Neuronal stem cell (in vitro differentiated cells): Measurements from ENCODE around the gene POLR1E.

Source experiments
- DNase-seq: peaks from one replicate; pipeline ENCODE4 v3.0.0-alpha.2; 2013; ENCODE audit warnings: low spot score
- H2AFZ ChIP-seq: one replicate; pipeline ENCODE4 v1.6.1; 2013; ENCODE audit warnings: mild to moderate bottlenecking, low read length, inconsistent platforms
- H2AK5ac ChIP-seq: 2 replicates; pipeline ENCODE4 v1.6.1; 2013; ENCODE audit warnings: low read depth, mild to moderate bottlenecking, inconsistent platforms, low read length, moderate library complexity, mixed read lengths
- H2BK120ac ChIP-seq: 2 replicates; pipeline ENCODE4 v1.6.1; 2013; ENCODE audit warnings: low read depth, mild to moderate bottlenecking, inconsistent platforms, low read length, moderate library complexity, mixed read lengths
- H2BK12ac ChIP-seq: one replicate; pipeline ENCODE4 v1.6.1; 2013; ENCODE audit warnings: low read length, inconsistent platforms
- H2BK15ac ChIP-seq: 2 replicates; pipeline ENCODE4 v1.6.1; 2013; ENCODE audit warnings: mild to moderate bottlenecking, low read length, inconsistent platforms, mixed read lengths
- H2BK5ac ChIP-seq: one replicate; pipeline ENCODE4 v1.6.1; 2013; ENCODE audit warnings: inconsistent platforms, mild to moderate bottlenecking, low read length, moderate library complexity
- H3K14ac ChIP-seq: one replicate; pipeline ENCODE4 v1.6.1; 2013; ENCODE audit warnings: low read length, inconsistent platforms
- H3K18ac ChIP-seq: 2 replicates; pipeline ENCODE4 v1.6.1; 2013; ENCODE audit warnings: low read length, inconsistent platforms
- H3K23ac ChIP-seq: 2 replicates; pipeline ENCODE4 v1.6.1; 2013; ENCODE audit warnings: low read depth, mild to moderate bottlenecking, mixed read lengths, low read length, inconsistent platforms; ENCODE audit not compliant: poor library complexity
- H3K27ac ChIP-seq: replicated peaks from 3 replicates; pipeline ENCODE4 v1.5.1; 2013; ENCODE audit warnings: low read length, inconsistent platforms
- H3K27me3 ChIP-seq, 3 experiments: 2 replicates each; pipeline ENCODE4 v1.6.1; 2013; ENCODE audit warnings: low read length in 3 of 3, mild to moderate bottlenecking in 2 of 3, inconsistent platforms in 1 of 3, low read depth in 1 of 3, mixed read lengths in 1 of 3, moderate library complexity in 1 of 3; ENCODE audit not compliant: control insufficient read depth in 3 of 3, insufficient read depth in 3 of 3
- H3K36me3 ChIP-seq, 2 donors: replicated peaks in 1 of 2; 2 replicates each; pipeline ENCODE4 v1.6.1; 2013; ENCODE audit warnings: low read length in 2 of 2; ENCODE audit not compliant: control insufficient read depth in 2 of 2, insufficient read depth in 2 of 2
- H3K4ac ChIP-seq: 2 replicates; pipeline ENCODE4 v1.6.1; 2013; ENCODE audit warnings: inconsistent platforms, mild to moderate bottlenecking, low read length, moderate library complexity
- H3K4me1 ChIP-seq, 2 donors: 1 replicate in 1 of 2; 2 replicates in 1 of 2; pipeline ENCODE4 v1.6.1; 2013; ENCODE audit warnings: low read length in 2 of 2, low read depth in 1 of 2; ENCODE audit not compliant: control insufficient read depth in 2 of 2, insufficient read depth in 1 of 2
- H3K4me2 ChIP-seq: one replicate; pipeline ENCODE4 v1.6.1; 2013; ENCODE audit warnings: mild to moderate bottlenecking, low read length, inconsistent platforms; ENCODE audit not compliant: insufficient read depth, poor library complexity, severe bottlenecking
- H3K4me3 ChIP-seq, 2 donors: 2 replicates each; pipeline ENCODE4 v1.5.1; 2013; ENCODE audit warnings: low read length in 2 of 2, mild to moderate bottlenecking in 2 of 2, inconsistent platforms in 1 of 2, moderate library complexity in 1 of 2
- H3K79me1 ChIP-seq: one replicate; pipeline ENCODE4 v1.6.1; 2013; ENCODE audit warnings: low read depth, mild to moderate bottlenecking, inconsistent platforms, low read length, moderate library complexity
- H3K9ac ChIP-seq: one replicate; pipeline ENCODE4 v1.6.1; 2013; ENCODE audit warnings: mild to moderate bottlenecking, low read depth, low read length, inconsistent platforms; ENCODE audit not compliant: poor library complexity
- H3K9me3 ChIP-seq, 2 donors: replicated peaks in 1 of 2; 2 replicates each; pipeline versions ENCODE3 to v1.6.1; 2013; ENCODE audit warnings: low read length in 2 of 2, mild to moderate bottlenecking in 2 of 2, inconsistent platforms in 1 of 2, low read depth in 1 of 2, mixed read lengths in 1 of 2, moderate library complexity in 1 of 2; ENCODE audit not compliant: control insufficient read depth in 2 of 2, insufficient read depth in 1 of 2
- H4K8ac ChIP-seq: one replicate; pipeline ENCODE4 v1.6.1; 2013; ENCODE audit warnings: low read depth, mild to moderate bottlenecking, inconsistent platforms, low read length, moderate library complexity
- H4K91ac ChIP-seq: one replicate; pipeline ENCODE4 v1.6.1; 2013; ENCODE audit warnings: low read length, low read depth, mild to moderate bottlenecking, inconsistent platforms; ENCODE audit not compliant: poor library complexity
- WGBS, 2 donors: extraction: QIAGEN DNeasy Blood & Tissue Kit; methylation state at CpG; one replicate each; pipeline ENCODE4 v1.1.7; 2013; ENCODE audit warnings: missing lambda C conversion rate in 2 of 2, mixed read lengths in 1 of 2; ENCODE audit not compliant: insufficient read length in 2 of 2, insufficient replicate concordance in 1 of 2; ENCODE audit errors: extremely low coverage in 2 of 2; 5-methylcytosine and 5-hydroxymethylcytosine counted together

POLR1E gene

GRCh38 chr9:37444890-37445289, 40.9 kb upstream of the POLR1E start:
- no peak overlapping the region for H3K18ac ChIP-seq
- H3K27ac ChIP-seq = no peak overlapping the region
- DNase-seq = no peak
- no peak overlapping the region for H2AFZ ChIP-seq
- H3K4ac ChIP-seq = no peak overlapping the region
- H2BK12ac ChIP-seq = no peak overlapping the region
- no peak overlapping the region for H3K14ac ChIP-seq
- H3K4me2 ChIP-seq = no peak overlapping the region
- H2BK5ac ChIP-seq = no peak overlapping the region
- H4K91ac ChIP-seq = no peak overlapping the region
- no peak overlapping the region for H2AK5ac ChIP-seq
- H3K23ac ChIP-seq = no peak overlapping the region
- H3K9me3 ChIP-seq = no peaks in the 10 kb centered on the region
- WGBS, 2 donors = no CpG with 5 or more reads among the region's 2 CpGs
- H3K79me1 ChIP-seq = peaks cover 11% of the 10 kb centered on the region
- H3K36me3 ChIP-seq = peaks cover 24 to 81% of the 10 kb centered on the region in 2 donors
- H2BK15ac ChIP-seq = no peak overlapping the region
- H3K9ac ChIP-seq = no peak overlapping the region
- H3K27me3 ChIP-seq = no peaks in the 10 kb centered on the region
- H3K4me3 ChIP-seq = no peak overlapping the region
- peaks cover 0 to 4% of the 10 kb centered on the region in 2 donors for H3K4me1 ChIP-seq
- no peak overlapping the region for H2BK120ac ChIP-seq
- no peak overlapping the region for H4K8ac ChIP-seq

DNA sequence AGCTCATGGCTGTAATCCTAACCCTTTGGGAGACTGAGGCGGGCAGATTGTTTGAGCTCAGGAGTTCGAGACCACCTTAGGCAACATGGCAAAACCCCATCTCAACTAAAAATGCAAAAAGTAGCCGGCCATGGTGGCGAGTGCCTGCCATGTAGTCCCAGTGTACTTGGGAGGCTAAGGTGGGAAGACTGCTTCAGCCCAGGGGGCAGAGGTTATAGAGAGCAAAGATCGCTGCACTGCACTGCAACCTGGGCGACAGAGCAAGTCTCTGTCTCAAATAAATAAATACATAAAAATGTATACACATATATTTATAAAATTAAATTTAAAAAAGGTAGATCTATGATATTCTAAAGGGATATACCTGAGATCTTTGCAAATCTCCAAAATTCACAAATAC, 39.9 kb upstream of the POLR1E start:
- no peak overlapping the region for H2BK120ac ChIP-seq
- H3K27ac ChIP-seq = no peak overlapping the region
- H4K8ac ChIP-seq = no peak overlapping the region
- H2AFZ ChIP-seq = no peak overlapping the region
- peaks cover 0 to 4% of the 10 kb centered on the region in 2 donors for H3K4me1 ChIP-seq
- H3K4ac ChIP-seq = no peak overlapping the region
- H3K27me3 ChIP-seq = no peaks in the 10 kb centered on the region
- no peak overlapping the region for H3K23ac ChIP-seq
- H3K18ac ChIP-seq = no peak overlapping the region
- no peak overlapping the region for H3K9ac ChIP-seq
- no peaks in the 10 kb centered on the region for H3K9me3 ChIP-seq
- H3K79me1 ChIP-seq = peaks cover 11% of the 10 kb centered on the region
- H3K4me2 ChIP-seq = no peak overlapping the region
- no peak overlapping the region for H2BK5ac ChIP-seq
- H3K14ac ChIP-seq = no peak overlapping the region
- H3K36me3 ChIP-seq = peaks cover 19 to 78% of the 10 kb centered on the region in 2 donors
- H3K4me3 ChIP-seq = no peak overlapping the region
- no peak overlapping the region for H2AK5ac ChIP-seq
- no peak overlapping the region for H2BK15ac ChIP-seq
- H2BK12ac ChIP-seq = no peak overlapping the region
- DNase-seq = no peak
- H4K91ac ChIP-seq = no peak overlapping the region
- WGBS, 2 donors = no CpG with 5 or more reads among the region's 6 CpGs

GRCh38 chr9:37446401-37446800, 39.3 kb upstream of the POLR1E start:
- no peaks in the 10 kb centered on the region for H3K9me3 ChIP-seq
- no peak overlapping the region for H2BK12ac ChIP-seq
- H2AFZ ChIP-seq = no peak overlapping the region
- no peak overlapping the region for H3K9ac ChIP-seq
- H3K4me2 ChIP-seq = no peak overlapping the region
- no peaks in the 10 kb centered on the region for H3K27me3 ChIP-seq
- no peak overlapping the region for H4K8ac ChIP-seq
- no peak overlapping the region for H3K4ac ChIP-seq
- no peak overlapping the region for H3K27ac ChIP-seq
- no peak for DNase-seq
- H3K36me3 ChIP-seq = peaks cover 14 to 73% of the 10 kb centered on the region in 2 donors
- H4K91ac ChIP-seq = no peak overlapping the region
- WGBS, 2 donors = no CpG with 5 or more reads among the region's 4 CpGs
- peaks cover 0 to 4% of the 10 kb centered on the region in 2 donors for H3K4me1 ChIP-seq
- H3K14ac ChIP-seq = no peak overlapping the region
- H3K4me3 ChIP-seq = no peak overlapping the region
- no peak overlapping the region for H2AK5ac ChIP-seq
- no peak overlapping the region for H3K23ac ChIP-seq
- no peak overlapping the region for H2BK120ac ChIP-seq
- H2BK15ac ChIP-seq = no peak overlapping the region
- H3K18ac ChIP-seq = no peak overlapping the region
- H3K79me1 ChIP-seq = peaks cover 9% of the 10 kb centered on the region
- no peak overlapping the region for H2BK5ac ChIP-seq

- H3K18ac ChIP-seq = no peak overlapping the region
These were observed 38.6 kb upstream of the POLR1E start for GRCh38 chr9:37447111-37447510.

More at GRCh38 chr9:37447111-37447510, 38.6 kb upstream of the POLR1E start:
- no peak for DNase-seq
- Histone ChIP-seq H4K8ac (no peak overlapping the region), H2AFZ (no peak overlapping the region), H2AK5ac (no peak overlapping the region), H3K9ac (no peak overlapping the region), H3K4me3 (no peak overlapping the region), H3K14ac (no peak overlapping the region), H2BK12ac (no peak overlapping the region), H3K27ac (no peak overlapping the region), H3K4ac (no peak overlapping the region), H3K9me3 (no peaks in the 10 kb centered on the region), H3K27me3 (no peaks in the 10 kb centered on the region), H3K4me2 (no peak overlapping the region), H3K79me1 (peaks cover 6% of the 10 kb centered on the region), H3K4me1 (peaks cover 0 to 4% of the 10 kb centered on the region in 2 donors), H2BK5ac (no peak overlapping the region), H3K23ac (no peak overlapping the region), H4K91ac (no peak overlapping the region), H2BK15ac (no peak overlapping the region), H2BK120ac (no peak overlapping the region), H3K36me3 (peaks cover 7 to 72% of the 10 kb centered on the region in 2 donors)
